HepG2 (cell line): ENCODE results near the gene BHMT. TPM values are rescaled to one million over a fixed set of nuclear protein-coding genes. Genes with fewer than 3 reads are reported as not detected.

Source experiments
- ADNP ChIP-seq: sonication (generic); formaldehyde crosslinking; IDR thresholded peaks from 2 replicates; pipeline ENCODE4 v1.4.0; 2020; ENCODE audit warnings: missing genetic modification reagents
- ASH2L ChIP-seq: fragments of 300-600, 200-600 bp; sonication (generic); IDR thresholded peaks from 2 replicates; pipeline ENCODE4 v1.7.0; 2017; ENCODE audit warnings: low read depth, mild to moderate bottlenecking, moderate library complexity, mixed read lengths, low read length; ENCODE audit not compliant: insufficient read length
- PAWR ChIP-seq: sonication (generic); formaldehyde crosslinking; IDR thresholded peaks from 2 replicates; pipeline ENCODE4 v1.4.0; 2020; ENCODE audit warnings: missing genetic modification reagents, mild to moderate bottlenecking, borderline replicate concordance
- TAF1 ChIP-seq: sonication (generic); formaldehyde crosslinking; IDR thresholded peaks from 2 replicates; pipeline ENCODE4 v1.4.0; 2020; ENCODE audit warnings: missing genetic modification reagents
- ZNF136 ChIP-seq: sonication (generic); formaldehyde crosslinking; IDR thresholded peaks from 2 replicates; pipeline ENCODE4 v1.8.1; 2022; ENCODE audit warnings: low read depth, mild to moderate bottlenecking, moderate library complexity, missing genetic modification reagents
- ZNF230 ChIP-seq: sonication (generic); formaldehyde crosslinking; IDR thresholded peaks from 2 replicates; pipeline ENCODE4 v1.4.0; 2020; ENCODE audit warnings: mild to moderate bottlenecking, missing genetic modification reagents
- ZNF446 ChIP-seq: sonication (generic); formaldehyde crosslinking; IDR thresholded peaks from 2 replicates; pipeline ENCODE4 v1.5.0; 2020; ENCODE audit warnings: mild to moderate bottlenecking, missing genetic modification reagents
- ZSCAN20 ChIP-seq: sonication (generic); formaldehyde crosslinking; IDR thresholded peaks from 2 replicates; pipeline ENCODE4 v1.4.0; 2020; ENCODE audit warnings: missing genetic modification reagents, mild to moderate bottlenecking, borderline replicate concordance
- polyA plus RNA-seq, 8 experiments: library from polyadenylated mRNA; depleted of rRNA in 3 of 8; stranded (reverse) in 7 of 8; unstranded in 1 of 8; fragments of >200 nt; fragmentation: Illumina TruSeq in 4 of 8; extraction: Trizol in 4 of 8; gene quantifications; 2 replicates each; pipeline versions ENCODE4 v1.2.1 to v1.2.3, GENCODE V29; 2011 to 2016; ENCODE audit warnings: low read depth in 4 of 8, missing spikeins in 1 of 8, mixed read lengths in 1 of 8; ENCODE audit not compliant: insufficient read depth in 1 of 8
- total RNA-seq, 5 experiments: library from RNA; depleted of rRNA; stranded (reverse); fragments of >200 nt; fragmentation: Illumina TruSeq; extraction: Trizol; gene quantifications; 2 replicates each; pipeline ENCODE4 v1.2.3, GENCODE V29; 2016; ENCODE audit warnings: low read depth in 1 of 5
- TF ChIP-seq, protein P1 (sequence below): IDR thresholded peaks from 2 replicates; pipeline ENCODE4 v1.6.1; 2018; ENCODE audit warnings: missing genetic modification reagents, mild to moderate bottlenecking, missing compliant biosample characterization
- TF ChIP-seq, protein P2 (sequence below): sonication (generic); formaldehyde crosslinking; IDR thresholded peaks from 2 replicates; pipeline ENCODE4 v1.5.0; 2020; ENCODE audit warnings: mild to moderate bottlenecking, missing genetic modification reagents, borderline replicate concordance
- TF ChIP-seq, protein P3 (sequence below): IDR thresholded peaks from 2 replicates; pipeline ENCODE4 v1.6.1; 2016; ENCODE audit warnings: missing compliant biosample characterization, missing genetic modification reagents, borderline replicate concordance
- TF ChIP-seq, protein P4 (sequence below): sonication (generic); formaldehyde crosslinking; IDR thresholded peaks from 2 replicates; pipeline ENCODE4 v1.4.0; 2020; ENCODE audit warnings: mild to moderate bottlenecking, low read depth, missing genetic modification reagents
- TF ChIP-seq, protein P5 (sequence below): sonication (generic); formaldehyde crosslinking; IDR thresholded peaks from 2 replicates; pipeline ENCODE4 v1.4.0; 2020; ENCODE audit warnings: missing genetic modification reagents

The BHMT gene
- total and polyA plus RNA-seq, 2 of the 13 experiments (the other 11 are each of a cell fraction or from before 2014, with no cell fraction given): 0.40 to 6.4 TPM

DNA sequence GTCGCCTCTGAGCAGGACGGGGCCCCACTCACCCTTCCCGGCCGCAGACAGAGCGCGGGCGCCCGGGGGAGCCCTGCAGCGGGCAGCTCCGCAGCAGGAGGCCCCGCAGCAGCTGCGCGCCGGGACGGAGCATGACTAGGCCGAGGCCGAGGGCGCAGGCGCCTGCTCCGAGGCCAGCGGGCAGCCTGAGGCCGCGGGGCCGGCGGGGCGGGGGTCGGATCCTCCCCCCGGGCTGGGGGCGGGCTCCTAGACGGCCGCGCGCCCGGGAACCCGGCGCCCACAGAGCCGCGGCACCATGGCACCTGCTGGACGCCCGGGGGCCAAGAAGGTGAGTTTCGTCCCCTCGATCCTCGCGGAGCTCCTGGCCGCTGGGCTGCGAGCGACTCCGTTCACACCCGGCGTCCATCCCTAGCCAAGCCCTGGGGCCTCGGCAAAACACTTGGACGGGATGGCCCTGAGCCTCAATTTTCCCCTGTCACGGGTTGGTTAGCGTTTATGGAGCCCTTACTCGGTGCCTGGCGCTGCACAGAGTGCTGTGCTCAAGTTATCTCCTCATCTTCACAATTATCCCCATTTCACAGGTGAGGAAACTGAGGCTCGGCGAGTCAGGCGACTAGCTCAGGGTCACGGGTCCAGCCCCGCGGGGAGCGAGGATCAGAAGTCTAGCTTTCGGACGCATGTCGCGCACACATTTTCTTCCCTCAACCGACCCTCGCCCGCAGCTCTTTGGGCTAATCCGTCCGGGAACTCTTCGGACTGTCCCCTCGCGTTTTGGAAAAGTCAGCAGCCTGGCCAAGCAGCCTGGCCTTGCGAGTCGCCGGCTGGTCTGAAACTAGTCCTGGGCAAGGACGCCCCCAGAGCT, 41.9 kb upstream of the BHMT start, which contains the start of the genes BHMT2 and DMGDH (continued):
- TF ChIP-seq, protein P1, sequence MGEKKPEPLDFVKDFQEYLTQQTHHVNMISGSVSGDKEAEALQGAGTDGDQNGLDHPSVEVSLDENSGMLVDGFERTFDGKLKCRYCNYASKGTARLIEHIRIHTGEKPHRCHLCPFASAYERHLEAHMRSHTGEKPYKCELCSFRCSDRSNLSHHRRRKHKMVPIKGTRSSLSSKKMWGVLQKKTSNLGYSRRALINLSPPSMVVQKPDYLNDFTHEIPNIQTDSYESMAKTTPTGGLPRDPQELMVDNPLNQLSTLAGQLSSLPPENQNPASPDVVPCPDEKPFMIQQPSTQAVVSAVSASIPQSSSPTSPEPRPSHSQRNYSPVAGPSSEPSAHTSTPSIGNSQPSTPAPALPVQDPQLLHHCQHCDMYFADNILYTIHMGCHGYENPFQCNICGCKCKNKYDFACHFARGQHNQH (CRISPR knock-in tag): no peak
- TF ChIP-seq ADNP (CRISPR knock-in tag) (peak; percentile 86; the same call in 1 of the 2 replicates), TAF1 (CRISPR knock-in tag) (peak; percentile 49), ZNF136 (no peak), ZNF446 (CRISPR knock-in tag) (peak; percentile 7; the same call in 1 of the 2 replicates), ZSCAN20 (CRISPR knock-in tag) (peak; percentile 70), ZNF230 (CRISPR knock-in tag) (peak; percentile 47; the same call in 1 of the 2 replicates), ASH2L (peak; percentile 67), PAWR (CRISPR knock-in tag) (0 out of 2 replicates have a peak, but pooled peaks have one; percentile 34)
- TF ChIP-seq, protein P2, sequence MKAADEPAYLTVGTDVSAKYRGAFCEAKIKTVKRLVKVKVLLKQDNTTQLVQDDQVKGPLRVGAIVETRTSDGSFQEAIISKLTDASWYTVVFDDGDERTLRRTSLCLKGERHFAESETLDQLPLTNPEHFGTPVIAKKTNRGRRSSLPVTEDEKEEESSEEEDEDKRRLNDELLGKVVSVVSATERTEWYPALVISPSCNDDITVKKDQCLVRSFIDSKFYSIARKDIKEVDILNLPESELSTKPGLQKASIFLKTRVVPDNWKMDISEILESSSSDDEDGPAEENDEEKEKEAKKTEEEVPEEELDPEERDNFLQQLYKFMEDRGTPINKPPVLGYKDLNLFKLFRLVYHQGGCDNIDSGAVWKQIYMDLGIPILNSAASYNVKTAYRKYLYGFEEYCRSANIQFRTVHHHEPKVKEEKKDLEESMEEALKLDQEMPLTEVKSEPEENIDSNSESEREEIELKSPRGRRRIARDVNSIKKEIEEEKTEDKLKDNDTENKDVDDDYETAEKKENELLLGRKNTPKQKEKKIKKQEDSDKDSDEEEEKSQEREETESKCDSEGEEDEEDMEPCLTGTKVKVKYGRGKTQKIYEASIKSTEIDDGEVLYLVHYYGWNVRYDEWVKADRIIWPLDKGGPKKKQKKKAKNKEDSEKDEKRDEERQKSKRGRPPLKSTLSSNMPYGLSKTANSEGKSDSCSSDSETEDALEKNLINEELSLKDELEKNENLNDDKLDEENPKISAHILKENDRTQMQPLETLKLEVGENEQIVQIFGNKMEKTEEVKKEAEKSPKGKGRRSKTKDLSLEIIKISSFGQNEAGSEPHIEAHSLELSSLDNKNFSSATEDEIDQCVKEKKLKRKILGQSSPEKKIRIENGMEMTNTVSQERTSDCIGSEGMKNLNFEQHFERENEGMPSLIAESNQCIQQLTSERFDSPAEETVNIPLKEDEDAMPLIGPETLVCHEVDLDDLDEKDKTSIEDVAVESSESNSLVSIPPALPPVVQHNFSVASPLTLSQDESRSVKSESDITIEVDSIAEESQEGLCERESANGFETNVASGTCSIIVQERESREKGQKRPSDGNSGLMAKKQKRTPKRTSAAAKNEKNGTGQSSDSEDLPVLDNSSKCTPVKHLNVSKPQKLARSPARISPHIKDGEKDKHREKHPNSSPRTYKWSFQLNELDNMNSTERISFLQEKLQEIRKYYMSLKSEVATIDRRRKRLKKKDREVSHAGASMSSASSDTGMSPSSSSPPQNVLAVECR (CRISPR knock-in tag): peak; percentile 24; the same call in 1 of the 2 replicates
- TF ChIP-seq, protein P3, sequence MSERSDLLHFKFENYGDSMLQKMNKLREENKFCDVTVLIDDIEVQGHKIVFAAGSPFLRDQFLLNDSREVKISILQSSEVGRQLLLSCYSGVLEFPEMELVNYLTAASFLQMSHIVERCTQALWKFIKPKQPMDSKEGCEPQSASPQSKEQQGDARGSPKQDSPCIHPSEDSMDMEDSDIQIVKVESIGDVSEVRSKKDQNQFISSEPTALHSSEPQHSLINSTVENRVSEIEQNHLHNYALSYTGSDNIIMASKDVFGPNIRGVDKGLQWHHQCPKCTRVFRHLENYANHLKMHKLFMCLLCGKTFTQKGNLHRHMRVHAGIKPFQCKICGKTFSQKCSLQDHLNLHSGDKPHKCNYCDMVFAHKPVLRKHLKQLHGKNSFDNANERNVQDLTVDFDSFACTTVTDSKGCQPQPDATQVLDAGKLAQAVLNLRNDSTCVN: no peak
- TF ChIP-seq, protein P4, sequence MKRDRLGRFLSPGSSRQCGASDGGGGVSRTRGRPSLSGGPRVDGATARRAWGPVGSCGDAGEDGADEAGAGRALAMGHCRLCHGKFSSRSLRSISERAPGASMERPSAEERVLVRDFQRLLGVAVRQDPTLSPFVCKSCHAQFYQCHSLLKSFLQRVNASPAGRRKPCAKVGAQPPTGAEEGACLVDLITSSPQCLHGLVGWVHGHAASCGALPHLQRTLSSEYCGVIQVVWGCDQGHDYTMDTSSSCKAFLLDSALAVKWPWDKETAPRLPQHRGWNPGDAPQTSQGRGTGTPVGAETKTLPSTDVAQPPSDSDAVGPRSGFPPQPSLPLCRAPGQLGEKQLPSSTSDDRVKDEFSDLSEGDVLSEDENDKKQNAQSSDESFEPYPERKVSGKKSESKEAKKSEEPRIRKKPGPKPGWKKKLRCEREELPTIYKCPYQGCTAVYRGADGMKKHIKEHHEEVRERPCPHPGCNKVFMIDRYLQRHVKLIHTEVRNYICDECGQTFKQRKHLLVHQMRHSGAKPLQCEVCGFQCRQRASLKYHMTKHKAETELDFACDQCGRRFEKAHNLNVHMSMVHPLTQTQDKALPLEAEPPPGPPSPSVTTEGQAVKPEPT (CRISPR knock-in tag): peak; percentile 76; the same call in 1 of the 2 replicates
- TF ChIP-seq, protein P5, sequence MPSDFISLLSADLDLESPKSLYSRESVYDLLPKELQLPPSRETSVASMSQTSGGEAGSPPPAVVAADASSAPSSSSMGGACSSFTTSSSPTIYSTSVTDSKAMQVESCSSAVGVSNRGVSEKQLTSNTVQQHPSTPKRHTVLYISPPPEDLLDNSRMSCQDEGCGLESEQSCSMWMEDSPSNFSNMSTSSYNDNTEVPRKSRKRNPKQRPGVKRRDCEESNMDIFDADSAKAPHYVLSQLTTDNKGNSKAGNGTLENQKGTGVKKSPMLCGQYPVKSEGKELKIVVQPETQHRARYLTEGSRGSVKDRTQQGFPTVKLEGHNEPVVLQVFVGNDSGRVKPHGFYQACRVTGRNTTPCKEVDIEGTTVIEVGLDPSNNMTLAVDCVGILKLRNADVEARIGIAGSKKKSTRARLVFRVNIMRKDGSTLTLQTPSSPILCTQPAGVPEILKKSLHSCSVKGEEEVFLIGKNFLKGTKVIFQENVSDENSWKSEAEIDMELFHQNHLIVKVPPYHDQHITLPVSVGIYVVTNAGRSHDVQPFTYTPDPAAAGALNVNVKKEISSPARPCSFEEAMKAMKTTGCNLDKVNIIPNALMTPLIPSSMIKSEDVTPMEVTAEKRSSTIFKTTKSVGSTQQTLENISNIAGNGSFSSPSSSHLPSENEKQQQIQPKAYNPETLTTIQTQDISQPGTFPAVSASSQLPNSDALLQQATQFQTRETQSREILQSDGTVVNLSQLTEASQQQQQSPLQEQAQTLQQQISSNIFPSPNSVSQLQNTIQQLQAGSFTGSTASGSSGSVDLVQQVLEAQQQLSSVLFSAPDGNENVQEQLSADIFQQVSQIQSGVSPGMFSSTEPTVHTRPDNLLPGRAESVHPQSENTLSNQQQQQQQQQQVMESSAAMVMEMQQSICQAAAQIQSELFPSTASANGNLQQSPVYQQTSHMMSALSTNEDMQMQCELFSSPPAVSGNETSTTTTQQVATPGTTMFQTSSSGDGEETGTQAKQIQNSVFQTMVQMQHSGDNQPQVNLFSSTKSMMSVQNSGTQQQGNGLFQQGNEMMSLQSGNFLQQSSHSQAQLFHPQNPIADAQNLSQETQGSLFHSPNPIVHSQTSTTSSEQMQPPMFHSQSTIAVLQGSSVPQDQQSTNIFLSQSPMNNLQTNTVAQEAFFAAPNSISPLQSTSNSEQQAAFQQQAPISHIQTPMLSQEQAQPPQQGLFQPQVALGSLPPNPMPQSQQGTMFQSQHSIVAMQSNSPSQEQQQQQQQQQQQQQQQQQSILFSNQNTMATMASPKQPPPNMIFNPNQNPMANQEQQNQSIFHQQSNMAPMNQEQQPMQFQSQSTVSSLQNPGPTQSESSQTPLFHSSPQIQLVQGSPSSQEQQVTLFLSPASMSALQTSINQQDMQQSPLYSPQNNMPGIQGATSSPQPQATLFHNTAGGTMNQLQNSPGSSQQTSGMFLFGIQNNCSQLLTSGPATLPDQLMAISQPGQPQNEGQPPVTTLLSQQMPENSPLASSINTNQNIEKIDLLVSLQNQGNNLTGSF: peak; percentile 35; the same call in 1 of the 2 replicates
